ENCODE data around the gene SLAMF7. TPM values are rescaled to one million over a fixed set of nuclear protein-coding genes. Genes with fewer than 3 reads are reported as not detected.

SLAMF7 gene
- total RNA-seq, 1 experiment from 2014 or later: 3.6 TPM

- Histone ChIP-seq H3K79me2 (ENCODE audit: low read depth) (no peaks in the 10 kb centered on the region), H3F3A (ENCODE audit: insufficient read depth, low read depth) (no peaks in the 10 kb centered on the region), H3K27ac (no peak overlapping the region), H2AFZ (no peak overlapping the region), H3K9me3 (ENCODE audit: insufficient read depth, low read depth) (0 out of 2 replicates have a peak, but pooled peaks cover 2% of the 10 kb centered on the region), H3K4me2 (no peak overlapping the region), H4K20me1 (ENCODE audit: insufficient read depth) (no peaks in the 10 kb centered on the region), H3K4me1 (replicated peaks; ENCODE audit: insufficient read depth) (peaks cover 4% of the 10 kb centered on the region; the same call in 1 of the 2 replicates), H3K9me2 (ENCODE audit: insufficient read depth) (no peaks in the 10 kb centered on the region), H3K4me3 (no peak overlapping the region), H3K27me3 (ENCODE audit: insufficient read depth, low read depth) (no peaks in the 10 kb centered on the region), H3K36me3 (ENCODE audit: low read depth) (no peaks in the 10 kb centered on the region)
- POLR2A ChIA-PET (ENCODE audit: unreplicated experiment): no interaction called here
- intact Hi-C loops (cut with micrococcal nuclease; ENCODE audit: unreplicated experiment): no loop called here
- no TSS peak for BruUV-seq (replicated peaks)
- DNase-seq: no peak
- CTCF ChIA-PET: no interaction called here
- no peak for TF ChIP-seq EZH2 (IDR thresholded peaks at IDR 0.05; ENCODE audit: low read depth)
- no peak for TF ChIP-seq CTCF (conservative IDR thresholded peaks at IDR 0.05)
Measured at GRCh38 chr1:160731990-160732389, 7.1 kb upstream of the SLAMF7 start.

DNA sequence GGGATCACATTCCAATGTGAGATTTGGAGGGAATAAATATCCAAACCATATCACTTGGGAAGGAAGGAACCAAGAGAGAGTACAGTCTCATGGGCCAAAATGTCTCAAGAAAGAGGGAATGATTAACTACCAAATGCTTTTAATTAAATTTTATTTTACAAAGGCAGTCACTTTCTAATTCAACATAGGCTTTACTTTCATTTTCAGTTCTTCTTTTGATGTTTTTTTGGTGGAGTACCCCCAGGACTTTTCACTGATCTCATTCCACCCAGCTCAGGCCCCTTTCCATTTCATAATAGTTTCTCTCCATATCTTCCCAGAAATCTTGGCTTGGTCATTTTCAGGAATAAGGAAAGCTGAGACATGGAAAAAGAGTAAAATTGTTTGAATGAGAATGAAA is 5.1 kb upstream of the SLAMF7 start:
- no peaks in the 10 kb centered on the region for H3K4me1 ChIP-seq (replicated peaks; ENCODE audit: insufficient read depth)
- intact Hi-C loops (cut with micrococcal nuclease; ENCODE audit: unreplicated experiment): no loop called here
- no peak for TF ChIP-seq CTCF (conservative IDR thresholded peaks at IDR 0.05)
- H2AFZ ChIP-seq: no peak overlapping the region
- CTCF ChIA-PET: no interaction called here
- no TSS peak for BruUV-seq (replicated peaks)
- H3K27ac ChIP-seq: no peak overlapping the region
- H3K36me3 ChIP-seq (ENCODE audit: low read depth): no peaks in the 10 kb centered on the region
- H3K4me3 ChIP-seq: no peak overlapping the region
- no peak overlapping the region for H3K4me2 ChIP-seq
- H3F3A ChIP-seq (ENCODE audit: insufficient read depth, low read depth): no peaks in the 10 kb centered on the region
- H3K27me3 ChIP-seq (ENCODE audit: insufficient read depth, low read depth): no peaks in the 10 kb centered on the region
- no peaks in the 10 kb centered on the region for H3K79me2 ChIP-seq (ENCODE audit: low read depth)
- peaks cover 2% of the 10 kb centered on the region; the same call in 1 of the 2 replicates for H3K9me3 ChIP-seq (ENCODE audit: insufficient read depth, low read depth)
- no peaks in the 10 kb centered on the region for H3K9me2 ChIP-seq (ENCODE audit: insufficient read depth)
- DNase-seq: no peak
- POLR2A ChIA-PET (ENCODE audit: unreplicated experiment): no interaction called here
- no peaks in the 10 kb centered on the region for H4K20me1 ChIP-seq (ENCODE audit: insufficient read depth)

DNA sequence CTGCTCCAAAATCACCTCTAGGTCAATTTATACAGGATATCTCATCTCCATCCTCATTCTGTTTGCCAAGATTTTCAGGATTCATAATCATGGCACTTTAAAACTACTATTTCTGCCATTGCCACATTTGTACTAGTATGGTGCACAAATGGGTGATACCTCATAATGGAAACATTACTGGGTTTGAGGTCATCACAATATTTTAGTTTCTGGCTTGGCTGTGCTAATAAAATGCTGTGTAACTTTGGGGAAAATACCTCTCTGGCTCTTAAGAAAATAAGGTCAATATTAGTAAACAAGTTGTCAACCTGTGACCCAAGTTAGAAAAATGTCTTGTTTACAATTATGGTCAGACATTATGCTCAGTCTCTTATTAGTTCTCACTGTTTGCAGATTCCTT is 4.7 kb upstream of the SLAMF7 start:
- H3K4me1 ChIP-seq (replicated peaks; ENCODE audit: insufficient read depth): no peaks in the 10 kb centered on the region
- ChIA-PET CTCF (no interaction called here), POLR2A (ENCODE audit: unreplicated experiment) (no interaction called here)
- BruUV-seq (replicated peaks): no TSS peak
- no peaks in the 10 kb centered on the region for H3K79me2 ChIP-seq (ENCODE audit: low read depth)
- H3K4me3 ChIP-seq: no peak overlapping the region
- TF ChIP-seq EZH2 (IDR thresholded peaks at IDR 0.05; ENCODE audit: low read depth) (no peak), CTCF (conservative IDR thresholded peaks at IDR 0.05) (no peak)
- no peaks in the 10 kb centered on the region for H3F3A ChIP-seq (ENCODE audit: insufficient read depth, low read depth)
- no peaks in the 10 kb centered on the region for H3K27me3 ChIP-seq (ENCODE audit: insufficient read depth, low read depth)
- H3K9me2 ChIP-seq (ENCODE audit: insufficient read depth): no peaks in the 10 kb centered on the region
- H2AFZ ChIP-seq: no peak overlapping the region
- H3K36me3 ChIP-seq (ENCODE audit: low read depth): no peaks in the 10 kb centered on the region
- no peak overlapping the region for H3K27ac ChIP-seq
- no peaks in the 10 kb centered on the region for H4K20me1 ChIP-seq (ENCODE audit: insufficient read depth)
- intact Hi-C loops (cut with micrococcal nuclease; ENCODE audit: unreplicated experiment): no loop called here
- no peak overlapping the region for H3K4me2 ChIP-seq
- H3K9me3 ChIP-seq (ENCODE audit: insufficient read depth, low read depth): peaks cover 2% of the 10 kb centered on the region; the same call in 1 of the 2 replicates
- DNase-seq: no peak

Data from PC-9 (cell line).